Natural killer cell treated with Interleukin-12 subunit alpha and Interleukin-12 subunit beta and Interleukin-15 and Interleukin-18, amount 100 ng/mL, for 72 hours (primary cell): ENCODE measurements around the gene C12orf42. TPM values are rescaled to one million over a fixed set of nuclear protein-coding genes. Genes with fewer than 3 reads are reported as not detected.
"Not testable (repeated sequence)": the region's sequence is repeated elsewhere in the genome, so short reads cannot be mapped to it uniquely, and the experiment has no call there.

ENCODE experiments used
- ATAC-seq, 2 donors: fragments of 150-1000 bp; cut with Tn5 transposase in 1 of 2; sonication (Bioruptor Pico), chemical (Tn5 transposase) in 1 of 2; 2 replicates each; pipeline ENCODE4 v1.10.0; 2021
- DNase-seq: peaks from one replicate; pipeline ENCODE4 v3.0.0; 2022; ENCODE audit warnings: low spot score
- H3K27ac Mint-ChIP-seq, 2 donors: 1 replicate in 1 of 2; 2 replicates in 1 of 2; pipeline ENCODE4 v1.8.0; 2022; ENCODE audit warnings: mixed read lengths in 2 of 2, mild to moderate bottlenecking in 1 of 2, moderate library complexity in 1 of 2
- H3K27me3 Mint-ChIP-seq, 2 donors: 1 replicate in 1 of 2; 2 replicates in 1 of 2; pipeline ENCODE4 v1.8.0; 2022; ENCODE audit warnings: mixed read lengths in 2 of 2
- H3K36me3 Mint-ChIP-seq: one replicate; pipeline ENCODE4 v1.8.0; 2022; ENCODE audit warnings: mixed read lengths
- H3K4me1 Mint-ChIP-seq, 2 donors: 1 replicate in 1 of 2; 2 replicates in 1 of 2; pipeline ENCODE4 v1.8.0; 2022; ENCODE audit warnings: low read depth in 2 of 2, mixed read lengths in 2 of 2, mild to moderate bottlenecking in 1 of 2
- H3K4me3 Mint-ChIP-seq: one replicate; pipeline ENCODE4 v1.8.0; 2022; ENCODE audit warnings: mixed read lengths
- H3K9me3 Mint-ChIP-seq: 2 replicates; pipeline ENCODE4 v1.8.0; 2022; ENCODE audit warnings: mixed read lengths
- total RNA-seq, 2 donors: library from RNA; stranded (reverse); gene quantifications; one replicate each; pipeline ENCODE4 v1.2.3, GENCODE V29; 2022

Gene C12orf42
- total RNA-seq, 2 donors from 2014 or later: not detected

- no peak overlapping the region for H3K4me3 Mint-ChIP-seq
- no peak overlapping the region for H3K27ac Mint-ChIP-seq
- H3K27me3 Mint-ChIP-seq: no peaks in the 10 kb centered on the region
- no peak for ATAC-seq
- H3K4me1 Mint-ChIP-seq: no peaks in the 10 kb centered on the region
- peaks cover 11% of the 10 kb centered on the region for H3K36me3 Mint-ChIP-seq
- peaks cover 22% of the 10 kb centered on the region for H3K9me3 Mint-ChIP-seq
- no peak for DNase-seq
Observed at GRCh38 chr12:103431387-103431786, 64.4 kb downstream of the C12orf42 start.

GRCh38 chr12:103425674-103426073 is 70.1 kb downstream of the C12orf42 start:
- not testable (repeated sequence) for ATAC-seq, H3K4me3 Mint-ChIP-seq, DNase-seq, H3K27ac Mint-ChIP-seq, H3K27me3 Mint-ChIP-seq, H3K4me1 Mint-ChIP-seq
- peaks cover 21% of the 10 kb centered on the region for H3K9me3 Mint-ChIP-seq
- H3K36me3 Mint-ChIP-seq: peaks cover 16% of the 10 kb centered on the region

DNA sequence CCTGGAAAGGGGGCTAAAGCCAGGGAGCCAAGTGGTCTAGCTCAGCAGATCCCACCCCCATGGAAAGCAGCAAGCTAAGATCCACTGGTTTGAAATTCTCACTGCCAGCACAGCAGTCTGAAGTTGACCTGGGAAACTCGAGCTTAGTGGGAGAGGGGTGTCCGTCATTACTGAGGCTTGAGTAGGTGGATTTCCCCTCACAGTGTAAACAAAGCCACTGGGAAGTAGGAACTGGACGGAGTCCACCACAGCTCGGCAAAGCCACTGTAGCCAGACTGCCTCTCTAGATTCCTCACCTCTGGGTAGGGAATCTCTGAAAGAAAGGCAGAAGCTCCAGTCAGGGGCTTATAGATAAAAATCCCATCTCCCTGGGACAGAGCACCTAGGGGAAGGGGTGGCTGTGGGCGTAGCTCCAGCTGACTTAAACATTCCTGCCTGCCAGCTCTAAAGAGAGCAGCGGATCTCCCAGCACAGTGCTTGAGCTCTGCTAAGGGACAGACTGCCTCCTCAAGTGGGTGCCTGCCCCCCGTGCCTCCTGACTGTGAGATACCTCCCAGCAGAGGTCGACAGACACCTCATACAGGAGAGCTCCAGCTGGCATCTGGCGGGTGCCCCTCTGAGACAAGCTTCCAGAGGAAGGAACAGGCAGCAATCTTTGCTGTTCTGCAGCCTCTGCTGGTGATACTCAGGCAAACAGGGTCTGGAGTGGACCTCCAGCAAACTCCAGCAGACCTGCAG is 70.8 kb downstream of the C12orf42 start:
- not testable (repeated sequence) for H3K27ac Mint-ChIP-seq, ATAC-seq, H3K4me1 Mint-ChIP-seq, H3K4me3 Mint-ChIP-seq, DNase-seq, H3K27me3 Mint-ChIP-seq
- Mint-ChIP-seq H3K9me3 (peaks cover 18% of the 10 kb centered on the region), H3K36me3 (peaks cover 16% of the 10 kb centered on the region)

DNA sequence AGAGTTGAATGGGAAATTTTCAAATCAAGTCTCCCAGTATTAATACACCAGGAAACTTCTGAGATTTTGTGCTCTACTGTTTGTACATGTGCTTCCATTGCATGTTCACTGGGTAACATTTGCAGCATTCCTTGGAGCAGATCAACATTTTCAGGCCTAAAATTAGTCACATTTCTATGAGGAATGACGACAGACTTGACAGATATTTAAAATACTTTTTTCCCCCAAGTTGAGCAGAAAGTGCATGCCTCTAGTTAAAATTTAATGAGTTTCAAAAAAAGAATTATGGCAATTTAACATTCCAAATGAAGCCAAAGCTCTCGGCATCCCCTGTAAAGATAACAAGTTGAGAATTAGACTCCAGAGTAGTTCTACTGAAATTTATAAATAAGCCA is 72.3 kb downstream of the C12orf42 start:
- no peak for ATAC-seq
- Mint-ChIP-seq H3K4me1 (no peaks in the 10 kb centered on the region), H3K9me3 (peaks cover 10% of the 10 kb centered on the region), H3K27ac (no peak overlapping the region), H3K27me3 (no peaks in the 10 kb centered on the region), H3K4me3 (no peak overlapping the region), H3K36me3 (peaks cover 16% of the 10 kb centered on the region)
- DNase-seq: no peak

- H3K9me3 Mint-ChIP-seq: peaks cover 9% of the 10 kb centered on the region
- no peak for DNase-seq
- H3K4me1 Mint-ChIP-seq: no peaks in the 10 kb centered on the region
- no peak overlapping the region for H3K4me3 Mint-ChIP-seq
- H3K27me3 Mint-ChIP-seq: no peaks in the 10 kb centered on the region
- ATAC-seq: no peak
- no peak overlapping the region for H3K27ac Mint-ChIP-seq
- peaks cover 13% of the 10 kb centered on the region for H3K36me3 Mint-ChIP-seq
Observed at GRCh38 chr12:103422746-103423515, 72.8 kb downstream of the C12orf42 start.

DNA sequence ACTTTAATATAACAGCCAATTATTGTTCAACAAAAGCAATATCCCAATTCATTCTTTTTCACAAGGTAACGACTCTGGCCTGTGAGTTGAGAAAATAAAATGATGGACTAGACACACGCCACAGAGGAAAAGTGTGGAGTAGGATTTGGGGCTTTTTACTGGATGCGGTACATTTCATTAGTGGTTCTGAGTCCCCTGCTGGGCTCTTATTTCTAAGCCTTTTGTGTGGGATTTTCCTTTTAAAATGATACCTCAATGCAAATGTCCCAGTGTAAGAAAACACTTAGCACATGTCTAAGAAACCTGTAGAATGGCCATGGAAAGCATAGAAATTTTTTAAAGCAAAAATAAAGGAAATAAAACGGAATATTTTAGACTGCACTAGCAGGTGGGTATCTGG is 73.4 kb downstream of the C12orf42 start:
- Mint-ChIP-seq H3K27ac (no peak overlapping the region), H3K9me3 (peaks cover 3% of the 10 kb centered on the region), H3K4me3 (no peak overlapping the region), H3K27me3 (no peaks in the 10 kb centered on the region), H3K4me1 (no peaks in the 10 kb centered on the region), H3K36me3 (peaks cover 7% of the 10 kb centered on the region)
- ATAC-seq (no peak), DNase-seq (no peak)

DNA sequence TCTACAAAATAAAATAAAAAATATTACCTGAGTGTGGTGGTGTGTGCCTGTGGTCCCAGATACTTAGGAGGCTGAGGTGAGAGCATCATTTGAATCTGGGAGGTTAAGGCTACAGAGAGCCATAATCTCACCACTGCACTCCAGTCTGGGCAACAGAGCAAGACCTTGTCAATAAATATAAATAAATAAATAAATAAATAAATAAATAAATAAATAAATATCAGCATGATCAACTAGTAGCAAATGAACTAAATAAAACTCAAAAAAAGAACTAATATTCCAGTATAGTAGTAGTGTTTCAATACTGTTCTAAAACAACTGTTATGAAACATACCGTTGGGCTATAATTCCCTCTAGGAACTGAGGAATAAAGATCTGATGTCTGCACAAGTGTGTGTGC is 74.4 kb downstream of the C12orf42 start:
- H3K27ac Mint-ChIP-seq: no peak overlapping the region
- H3K36me3 Mint-ChIP-seq: peaks cover 5% of the 10 kb centered on the region
- no peak for ATAC-seq
- no peaks in the 10 kb centered on the region for H3K27me3 Mint-ChIP-seq
- H3K9me3 Mint-ChIP-seq: peaks cover 3% of the 10 kb centered on the region
- no peak overlapping the region for H3K4me3 Mint-ChIP-seq
- no peak for DNase-seq
- H3K4me1 Mint-ChIP-seq: no peaks in the 10 kb centered on the region

GRCh38 chr12:103415681-103416080 is 80.1 kb downstream of the C12orf42 start:
- Mint-ChIP-seq H3K36me3 (no peaks in the 10 kb centered on the region), H3K27ac (no peak overlapping the region), H3K4me1 (no peaks in the 10 kb centered on the region), H3K9me3 (peaks cover 3% of the 10 kb centered on the region), H3K27me3 (no peaks in the 10 kb centered on the region), H3K4me3 (no peak overlapping the region)
- ATAC-seq: no peak
- DNase-seq: no peak

DNA sequence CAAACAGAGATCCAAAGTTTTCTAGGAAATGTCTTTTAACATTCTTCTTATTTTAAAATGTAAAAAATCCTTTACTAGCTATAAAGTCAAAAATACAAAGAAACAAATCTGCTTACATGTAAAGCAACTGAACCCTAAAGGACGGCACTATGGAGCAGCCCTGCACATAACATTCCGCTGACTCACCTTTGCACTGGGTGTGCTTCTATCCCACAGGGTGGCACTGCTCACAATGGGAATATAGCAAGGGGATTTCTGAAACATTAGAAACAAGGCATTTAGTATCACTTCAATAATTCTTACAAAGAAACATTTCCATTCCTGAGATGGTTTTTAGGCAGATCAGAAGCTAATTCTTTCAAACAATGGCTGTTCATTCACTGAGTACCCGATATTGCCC is 94.3 kb downstream of the C12orf42 start:
- no peaks in the 10 kb centered on the region for H3K27me3 Mint-ChIP-seq
- ATAC-seq: no peak
- no peak for DNase-seq

GRCh38 chr12:103399986-103400385 is 95.8 kb downstream of the C12orf42 start:
- ATAC-seq (no peak), DNase-seq (no peak)
- Mint-ChIP-seq H3K36me3 (no peaks in the 10 kb centered on the region), H3K9me3 (peaks cover 3% of the 10 kb centered on the region), H3K27ac (no peak overlapping the region), H3K4me3 (no peak overlapping the region), H3K4me1 (no peaks in the 10 kb centered on the region), H3K27me3 (no peaks in the 10 kb centered on the region)

More for the DNA sequence above, 94.3 kb downstream of the C12orf42 start:
- Mint-ChIP-seq H3K4me1 (no peaks in the 10 kb centered on the region), H3K4me3 (no peak overlapping the region), H3K36me3 (no peaks in the 10 kb centered on the region), H3K9me3 (peaks cover 3% of the 10 kb centered on the region), H3K27ac (no peak overlapping the region)

GRCh38 chr12:103397536-103397935 is 98.2 kb downstream of the C12orf42 start:
- Mint-ChIP-seq H3K4me3 (no peak overlapping the region), H3K9me3 (peaks cover 5% of the 10 kb centered on the region), H3K4me1 (no peaks in the 10 kb centered on the region), H3K36me3 (no peaks in the 10 kb centered on the region), H3K27ac (no peak overlapping the region), H3K27me3 (no peaks in the 10 kb centered on the region)
- DNase-seq: no peak
- ATAC-seq: no peak

DNA sequence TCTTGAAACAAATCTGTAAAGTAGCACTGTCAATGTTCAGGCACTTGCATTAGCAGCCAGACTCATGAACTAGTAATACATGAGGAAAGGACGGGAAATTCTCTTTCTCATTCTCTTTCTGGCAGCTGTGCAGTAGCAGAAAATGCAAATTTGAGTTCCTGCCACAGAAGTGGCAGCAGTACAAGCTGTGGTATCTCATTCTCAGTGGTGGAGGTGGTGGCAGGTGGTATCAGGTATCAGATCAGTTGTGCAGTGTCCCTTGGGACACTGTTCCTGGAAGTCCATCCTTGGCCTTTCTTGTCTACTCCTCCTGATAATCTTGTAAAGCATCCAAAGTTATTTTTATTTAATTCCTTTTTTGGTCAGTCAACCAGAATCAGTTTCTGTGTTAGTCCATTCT is 103.0 kb downstream of the C12orf42 start:
- no peaks in the 10 kb centered on the region for H3K36me3 Mint-ChIP-seq
- H3K9me3 Mint-ChIP-seq: peaks cover 9% of the 10 kb centered on the region
- no peak for ATAC-seq
- H3K27me3 Mint-ChIP-seq: no peaks in the 10 kb centered on the region
- no peaks in the 10 kb centered on the region for H3K4me1 Mint-ChIP-seq
- no peak overlapping the region for H3K27ac Mint-ChIP-seq
- H3K4me3 Mint-ChIP-seq: no peak overlapping the region
- no peak for DNase-seq

DNA sequence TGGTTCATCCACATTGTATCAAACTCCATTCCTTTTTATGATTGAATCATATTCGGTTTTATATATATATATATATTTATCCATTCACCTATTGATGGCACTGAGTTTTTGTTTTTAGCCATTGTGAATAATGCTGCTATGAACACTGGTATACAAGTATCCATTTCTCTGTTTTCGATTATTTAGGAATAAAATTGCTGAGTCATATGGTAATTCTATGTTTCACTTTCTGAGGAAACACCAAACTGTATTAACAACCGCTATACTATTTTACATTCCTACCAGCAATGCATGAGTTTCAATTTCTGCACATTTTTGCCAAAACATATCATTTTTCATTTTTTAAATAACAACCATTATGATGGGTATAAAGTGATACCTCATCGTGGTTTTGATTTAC is 104.7 kb downstream of the C12orf42 start:
- no peak overlapping the region for H3K27ac Mint-ChIP-seq
- H3K9me3 Mint-ChIP-seq: peaks cover 13% of the 10 kb centered on the region
- DNase-seq: no peak
- H3K27me3 Mint-ChIP-seq: no peaks in the 10 kb centered on the region
- ATAC-seq: no peak
- H3K4me1 Mint-ChIP-seq: no peaks in the 10 kb centered on the region
- H3K4me3 Mint-ChIP-seq: no peak overlapping the region
- H3K36me3 Mint-ChIP-seq: no peaks in the 10 kb centered on the region

- H3K4me3 Mint-ChIP-seq: no peak overlapping the region
- ATAC-seq: no peak
- H3K36me3 Mint-ChIP-seq: no peaks in the 10 kb centered on the region
- H3K4me1 Mint-ChIP-seq: no peaks in the 10 kb centered on the region
- H3K9me3 Mint-ChIP-seq: peaks cover 17% of the 10 kb centered on the region
- DNase-seq: no peak
- no peak overlapping the region for H3K27ac Mint-ChIP-seq
- no peaks in the 10 kb centered on the region for H3K27me3 Mint-ChIP-seq
Observed at GRCh38 chr12:103387385-103387784, 108.4 kb downstream of the C12orf42 start.
